ENCODE measurements around the gene TMEM11.

DNA sequence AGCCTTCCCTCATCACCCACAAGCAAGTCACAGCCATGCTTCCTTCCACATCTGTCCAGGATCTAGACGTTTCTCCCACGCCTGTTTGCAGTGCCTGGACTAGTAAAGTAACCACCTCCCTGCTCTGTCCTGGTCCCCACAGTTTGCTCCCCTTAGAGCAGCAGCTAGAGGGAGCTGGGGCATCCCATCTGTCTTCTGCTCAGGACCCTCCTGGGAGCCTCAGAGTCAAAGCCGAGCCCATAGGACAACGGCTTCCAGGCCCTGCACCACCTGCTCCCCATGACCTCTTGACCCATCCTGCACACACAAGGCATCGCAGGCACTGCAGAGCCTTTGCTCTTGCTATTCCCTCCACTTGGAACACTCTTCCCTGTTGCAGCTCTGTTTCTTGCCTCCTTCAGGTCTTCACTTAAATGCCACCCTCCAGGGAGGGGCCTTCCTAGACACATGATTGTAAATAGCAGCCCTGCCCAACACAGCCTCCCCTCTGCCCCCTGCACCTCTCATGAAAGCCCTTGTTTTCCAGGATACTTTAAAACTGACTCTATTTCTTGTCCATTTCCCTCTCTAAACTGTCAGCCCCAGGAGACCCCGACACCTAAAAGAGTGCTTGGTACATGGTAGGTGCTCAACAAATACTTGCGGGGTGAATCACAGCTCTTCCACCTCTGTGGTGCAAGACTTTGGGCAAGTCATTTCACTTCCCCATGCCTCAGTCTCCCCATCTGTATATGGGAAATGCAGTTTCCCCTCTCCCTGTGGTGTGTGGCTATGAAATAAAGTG, 36.2 kb upstream of the TMEM11 start:
- TF ChIP-seq GATA2 (IDR thresholded peaks at IDR 0.05; ENCODE audit: low read depth, low read length) (no peak), GATA3 (IDR thresholded peaks at IDR 0.05; ENCODE audit: low read depth, low read length) (no peak)

Data from SH-SY5Y (cell line).